Left hindlimb (tissue), 1 donor: ENCODE results near the gene CEP120.
"Not testable (repeated sequence)": the region's sequence is repeated elsewhere in the genome, so short reads cannot be mapped to it uniquely, and the experiment has no call there.

Experiments
- DNase-seq: peaks from one replicate; pipeline ENCODE4 v3.0.0-alpha.2; 2018

CEP120 gene

DNA sequence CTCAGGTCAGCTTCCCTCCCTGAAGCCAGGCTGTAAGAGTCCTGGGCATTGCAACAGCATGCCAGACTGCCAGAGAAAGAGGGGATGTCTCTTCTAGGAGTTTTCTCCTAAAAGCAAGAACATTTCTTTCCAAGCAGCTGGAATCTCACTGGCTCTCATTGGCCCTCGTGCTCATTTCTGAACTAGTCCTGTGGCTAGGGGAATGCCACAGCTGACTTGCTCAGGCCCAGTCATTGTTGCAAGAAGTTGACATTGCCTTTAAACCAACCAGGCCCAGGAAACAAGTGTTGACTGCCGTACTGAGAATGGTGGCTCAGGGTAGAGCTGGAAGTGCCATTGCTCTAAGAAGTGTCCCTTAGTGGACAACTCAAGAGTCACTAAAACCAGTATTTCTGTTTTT lies 15.0 kb upstream of the CEP120 start:
- no peak for DNase-seq

DNA sequence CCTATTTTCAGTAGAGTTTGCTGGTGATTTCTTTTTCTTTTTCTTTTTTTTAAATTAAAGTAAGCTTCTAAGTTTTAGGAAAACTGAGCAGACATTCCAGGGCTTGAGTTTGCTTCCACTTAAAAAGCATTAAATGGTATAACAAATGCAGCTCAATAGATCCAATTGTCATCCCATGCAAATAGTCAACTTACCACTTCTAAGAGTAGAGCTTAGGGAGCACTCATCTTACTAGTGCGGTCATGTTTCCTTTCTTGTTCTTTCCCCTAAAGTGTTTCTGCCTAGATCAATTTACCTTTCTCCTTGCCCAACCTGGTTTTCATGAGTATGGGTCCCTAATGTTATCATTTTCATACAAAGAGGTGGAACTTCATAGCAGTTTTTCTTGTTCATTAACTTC lies 13.0 kb upstream of the CEP120 start:
- no peak for DNase-seq

DNA sequence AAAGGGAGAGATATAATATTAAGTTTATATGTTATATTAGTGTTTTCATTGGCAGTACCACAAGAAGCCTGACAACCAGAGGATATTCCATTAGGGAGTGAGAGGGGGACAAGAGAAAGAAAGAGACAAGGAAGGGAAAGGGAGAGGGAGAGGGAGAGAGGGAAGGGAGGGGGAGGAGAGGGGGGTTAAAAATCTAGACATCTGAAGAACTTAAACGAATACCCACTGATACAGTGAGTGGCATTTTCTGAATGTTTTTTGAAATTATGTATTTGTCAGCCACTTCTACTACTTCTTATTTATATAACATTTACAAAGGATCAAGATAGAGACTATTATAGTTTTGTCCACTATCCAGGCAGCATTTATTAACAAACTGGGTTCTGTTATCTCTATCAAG lies 11.6 kb upstream of the CEP120 start:
- DNase-seq: no peak

DNA sequence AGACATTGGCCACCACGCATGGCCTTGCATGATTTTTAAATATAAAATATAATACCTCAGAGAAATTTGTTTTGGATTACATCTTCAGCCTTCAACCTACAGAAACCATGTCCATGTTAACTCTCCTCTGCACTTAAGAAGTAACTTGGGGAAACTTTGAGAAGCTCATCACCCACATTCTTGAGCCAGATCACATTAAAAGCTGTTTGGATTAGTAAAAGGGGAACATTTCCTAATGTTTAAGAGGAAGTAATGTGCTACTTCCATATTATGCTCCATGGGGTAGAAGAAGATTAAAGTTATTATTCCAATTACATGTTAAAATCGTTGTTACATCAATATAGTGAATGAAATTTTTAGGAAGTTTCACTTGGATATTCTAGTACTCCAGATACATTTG lies 10.4 kb upstream of the CEP120 start:
- DNase-seq: no peak

DNA sequence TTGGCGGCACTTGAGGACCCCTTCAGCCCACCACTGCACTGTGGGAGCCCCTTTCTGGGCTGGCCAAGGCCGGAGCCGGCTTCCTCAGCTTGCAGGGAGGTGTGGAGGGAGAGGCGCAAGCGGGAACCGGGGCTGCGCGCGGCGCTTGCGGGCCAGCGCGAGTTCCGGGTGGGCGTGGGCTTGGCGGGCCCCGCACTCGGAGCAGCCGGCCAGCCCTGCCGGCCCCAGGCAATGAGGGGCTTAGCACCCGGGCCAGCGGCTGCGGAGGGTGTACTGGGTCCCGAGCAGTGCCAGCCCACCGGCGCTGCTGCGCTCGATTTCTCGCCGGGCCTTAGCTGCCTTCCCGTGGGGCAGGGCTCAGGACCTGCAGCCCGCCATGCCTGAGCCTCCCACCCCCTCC lies 7.2 kb upstream of the CEP120 start:
- not testable (repeated sequence) for DNase-seq

DNA sequence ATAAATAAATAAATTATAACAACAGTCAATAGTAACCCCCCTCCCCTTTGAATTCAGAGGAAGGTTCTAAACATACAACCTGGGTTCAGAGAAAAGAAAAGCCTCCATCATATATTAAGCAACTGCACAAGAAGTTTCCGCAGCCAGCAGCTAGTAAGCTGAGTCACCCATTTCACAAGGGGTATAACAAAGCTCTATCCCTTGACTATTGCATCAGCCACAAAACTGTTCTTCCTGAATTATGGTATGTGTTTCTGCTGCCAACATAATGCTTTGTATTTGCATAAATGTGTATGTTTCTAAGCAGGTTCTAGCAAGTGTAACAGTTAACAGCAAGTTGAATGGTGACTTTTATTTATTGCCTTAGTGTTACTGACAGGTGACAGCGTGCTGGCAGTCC lies 6.8 kb upstream of the CEP120 start:
- no peak for DNase-seq

DNA sequence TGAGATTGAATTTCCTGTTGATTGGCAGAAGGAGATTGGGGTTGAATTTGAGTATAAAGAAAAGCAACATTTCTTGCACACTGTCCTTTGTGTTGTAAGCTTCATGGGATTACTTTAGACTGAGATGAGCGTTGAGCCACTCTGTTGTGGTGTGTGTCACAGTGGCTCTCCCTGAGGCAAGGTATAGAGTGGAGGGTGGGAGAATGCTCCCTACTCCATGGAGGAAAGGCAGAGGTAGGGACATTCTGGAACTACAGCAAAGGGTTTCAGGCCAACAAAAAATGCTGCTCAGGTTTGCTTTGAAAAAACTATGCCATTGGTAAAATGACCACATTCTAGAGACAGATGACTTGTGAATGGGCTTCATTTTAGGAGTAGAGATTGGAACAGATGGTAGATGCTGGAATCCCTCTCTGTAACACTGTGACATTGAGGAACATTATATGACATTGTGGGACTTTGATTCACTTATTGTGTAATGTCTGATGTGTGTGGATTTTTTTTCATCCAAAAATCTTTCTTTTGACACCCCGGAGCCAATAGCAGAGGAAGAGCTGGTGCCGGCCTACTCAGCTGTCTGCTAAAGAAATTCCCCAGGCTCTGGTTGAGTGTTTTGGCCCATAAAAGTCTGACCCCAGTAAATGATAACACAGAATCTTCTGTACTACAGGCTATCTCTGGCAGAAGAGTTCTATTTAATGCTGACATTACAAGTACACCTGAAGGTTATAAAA lies 6.2 kb upstream of the CEP120 start:
- no peak for DNase-seq

DNA sequence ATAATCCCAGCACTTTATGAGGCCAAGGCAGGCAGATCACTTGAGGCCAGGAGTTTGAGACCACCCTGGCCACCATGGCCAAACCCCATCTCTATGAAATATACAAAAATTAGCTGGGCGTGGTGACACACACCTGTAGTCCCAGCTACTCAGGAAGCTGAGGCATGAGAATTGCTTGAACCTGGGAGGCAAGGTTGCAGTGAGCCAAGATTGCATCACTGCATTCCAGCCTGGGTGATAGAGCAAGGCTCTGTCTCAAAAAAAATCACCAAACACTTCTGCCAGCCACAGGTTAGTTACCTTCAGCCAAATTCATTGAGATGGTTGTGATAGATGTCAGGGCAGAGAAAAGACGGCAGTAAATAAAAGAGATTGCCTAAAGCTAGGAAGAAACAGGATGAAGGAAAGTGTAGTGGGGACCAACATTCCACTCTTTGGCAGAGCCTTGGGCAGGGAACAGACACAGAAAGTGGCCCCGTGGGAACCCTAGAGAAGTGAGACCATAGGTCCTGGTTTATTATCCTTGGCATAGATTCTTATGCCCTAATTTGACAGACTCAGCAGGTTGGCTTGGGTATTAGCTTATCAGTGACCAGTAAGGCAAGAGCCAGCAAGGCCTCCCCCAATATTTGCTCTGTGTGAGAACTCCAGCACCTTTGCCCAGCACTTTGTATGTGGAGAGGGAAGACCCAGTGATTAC lies 5.5 kb upstream of the CEP120 start:
- DNase-seq: no peak

DNA sequence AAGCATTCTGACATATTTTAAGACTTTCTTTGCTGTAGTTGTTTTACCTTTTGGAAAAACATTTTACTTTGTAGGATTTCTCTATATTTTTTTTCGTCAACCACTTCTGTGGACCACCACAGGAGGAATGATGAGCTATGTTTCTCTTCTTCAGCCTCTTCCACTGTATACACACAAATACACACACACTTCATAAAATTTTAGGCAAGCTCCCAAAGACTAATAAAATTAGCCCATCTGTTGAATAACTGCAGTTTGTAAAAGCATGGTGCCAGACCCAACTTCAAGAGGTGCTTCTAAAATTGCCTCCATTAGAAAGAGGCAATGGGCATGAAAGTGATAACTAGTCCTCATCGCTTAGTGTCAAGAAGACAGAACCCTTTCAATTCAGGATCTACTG lies 4.1 kb upstream of the CEP120 start:
- no peak for DNase-seq

DNA sequence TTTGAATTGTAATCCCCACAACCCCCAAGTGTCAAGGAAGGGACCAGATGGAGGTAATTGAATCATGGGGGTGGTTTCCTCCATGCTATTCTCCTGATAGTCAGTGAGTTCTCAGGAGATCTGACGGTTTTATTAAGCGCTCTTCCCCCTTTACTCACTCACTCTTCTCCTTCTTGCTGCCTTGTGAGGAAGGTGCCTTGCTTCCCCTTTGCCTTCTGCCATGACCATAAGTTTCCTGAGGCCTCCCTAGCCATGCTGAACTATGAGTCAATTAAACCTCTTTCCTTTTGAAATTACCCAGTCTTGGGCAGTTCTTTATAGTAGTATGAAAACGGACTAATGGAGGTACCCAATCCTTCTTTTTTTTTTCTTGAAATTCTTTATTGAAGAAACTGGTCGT lies 2.2 kb upstream of the CEP120 start:
- no peak for DNase-seq

DNA sequence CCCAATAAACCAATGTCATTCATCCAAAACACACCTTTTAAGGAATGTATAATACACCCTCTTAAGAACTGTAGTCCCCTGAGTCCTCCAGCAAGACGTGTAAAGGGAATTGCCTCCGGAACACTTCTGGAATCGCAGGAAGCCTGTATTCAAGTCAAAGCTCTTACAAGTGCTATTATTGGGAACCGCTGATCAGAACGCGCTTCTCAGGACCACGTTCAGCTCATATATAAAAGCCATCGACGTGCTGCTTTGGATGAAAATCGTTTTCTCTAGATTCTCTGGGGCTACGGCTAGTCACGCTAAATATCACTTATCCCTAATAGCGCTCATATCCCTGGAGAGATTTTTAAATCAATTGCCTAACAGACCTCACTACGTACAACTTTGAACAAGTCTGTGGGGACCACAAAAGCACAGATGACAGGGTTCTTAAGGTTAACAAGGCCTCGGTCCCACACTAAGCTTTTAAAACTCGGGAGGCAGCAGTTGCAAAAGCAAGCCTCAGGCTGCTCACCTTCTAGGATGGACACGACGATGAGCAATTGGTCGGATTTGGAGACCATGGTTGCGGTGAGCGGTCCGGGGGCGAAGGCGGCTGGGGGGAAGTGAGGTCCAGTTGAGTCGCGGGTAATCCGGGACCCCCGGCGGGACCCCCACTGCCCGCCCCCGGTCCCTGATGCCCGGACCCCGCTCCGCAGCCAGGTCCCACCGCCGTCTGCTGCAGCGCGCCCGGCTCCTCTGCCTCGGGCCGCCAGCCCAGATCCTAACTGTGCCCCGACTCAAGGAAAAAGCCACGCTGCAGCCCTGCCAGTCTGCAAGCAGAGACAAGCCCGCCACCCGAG lies 548 bp downstream of the CEP120 start:
- DNase-seq: peak; percentile 33

DNA sequence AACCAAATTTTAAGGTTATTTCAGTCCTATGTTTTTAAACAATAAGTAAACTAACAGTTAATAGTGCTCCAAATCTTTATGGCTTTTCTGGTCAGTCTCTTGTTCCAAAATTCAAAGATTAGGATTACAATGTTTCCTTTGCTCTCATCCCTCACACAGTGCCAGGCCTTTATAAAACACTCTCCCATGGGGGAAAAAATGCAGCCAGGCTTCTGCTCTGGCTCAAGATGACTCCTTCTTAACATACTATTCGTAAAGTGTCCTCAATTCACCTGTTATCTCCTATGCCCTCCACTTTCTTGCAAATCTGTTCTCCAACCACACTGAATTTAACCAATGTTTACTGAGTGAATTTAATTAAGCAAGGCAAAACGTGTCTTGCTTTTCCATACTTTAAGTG lies 1.4 kb downstream of the CEP120 start:
- no peak for DNase-seq

DNA sequence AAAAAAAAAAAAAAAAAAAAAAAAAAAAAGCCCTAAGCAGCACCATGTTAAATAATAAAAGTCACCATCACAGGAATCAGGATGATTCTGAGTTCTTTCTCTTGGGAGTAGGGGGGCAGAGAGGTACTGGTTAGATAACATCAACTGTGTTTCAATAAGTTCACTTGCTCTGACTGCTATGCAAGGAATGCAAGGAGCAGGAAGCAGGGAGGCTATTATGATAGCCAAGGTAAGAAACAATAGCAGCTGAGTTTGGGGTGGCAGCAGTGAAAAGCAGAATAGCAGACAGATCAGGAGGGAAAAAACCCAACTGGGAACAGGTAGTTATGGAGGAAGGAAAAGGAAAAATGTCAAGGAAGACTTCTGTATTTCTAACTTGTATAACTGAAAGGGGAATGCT lies 8.2 kb downstream of the CEP120 start:
- no peak for DNase-seq

DNA sequence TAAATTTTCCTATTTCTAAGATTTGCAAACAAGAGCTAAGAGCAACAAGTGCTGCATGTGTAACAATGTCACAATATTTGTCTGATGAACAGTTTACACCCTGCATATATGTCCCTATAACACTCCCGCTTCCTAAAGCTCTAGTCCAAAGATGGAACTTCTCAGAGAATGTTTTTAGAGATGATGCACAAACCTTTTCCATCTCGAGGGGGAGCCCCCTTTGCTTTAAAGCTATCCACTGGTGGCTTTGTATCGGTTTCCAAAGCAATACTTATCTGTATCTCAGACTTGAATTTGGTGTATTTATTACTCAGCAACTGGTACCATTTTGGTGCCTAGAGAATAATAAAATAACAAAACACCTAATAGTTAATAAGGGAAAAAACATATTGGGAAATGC lies 11.0 kb downstream of the CEP120 start:
- DNase-seq: no peak

DNA sequence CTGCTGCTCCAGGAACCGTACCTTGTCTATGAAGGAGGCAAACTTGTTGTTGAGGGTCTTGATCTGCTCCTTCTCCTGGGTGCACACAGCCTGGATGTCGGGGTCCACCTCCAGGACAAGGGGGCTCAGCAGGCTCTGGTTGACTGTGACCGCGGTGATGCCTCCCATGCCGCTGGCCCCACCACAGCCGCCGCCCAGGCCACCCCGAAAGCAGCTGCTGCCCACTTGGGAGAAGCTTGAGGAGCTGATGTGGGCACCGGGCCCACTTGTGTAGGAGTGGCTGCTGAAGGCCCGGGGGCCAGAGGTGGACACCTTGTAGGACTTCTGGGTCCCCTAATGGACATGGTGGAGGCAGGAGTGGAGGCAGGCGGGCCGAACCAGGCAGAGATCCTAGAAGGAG lies 21.2 kb downstream of the CEP120 start:
- not testable (repeated sequence) for DNase-seq

DNA sequence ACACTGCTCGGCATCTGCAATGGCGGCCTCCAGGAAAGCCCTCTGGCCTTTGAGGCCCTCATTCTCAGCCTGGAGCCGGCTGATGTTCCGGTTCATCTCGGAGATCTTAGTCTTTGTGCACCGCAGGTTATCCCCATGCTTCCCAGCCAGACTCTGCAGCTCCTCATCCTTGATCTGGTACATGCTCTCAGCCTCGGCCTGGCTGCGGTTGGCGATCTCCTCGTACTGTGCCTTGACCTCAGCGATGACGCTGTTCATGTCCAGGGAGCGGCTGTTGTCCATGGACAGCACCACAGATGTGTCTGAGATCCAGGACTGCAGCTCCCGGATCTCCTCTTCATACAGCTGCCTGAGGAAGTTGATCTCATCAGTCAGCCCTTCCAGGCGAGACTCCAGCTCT lies 21.9 kb downstream of the CEP120 start:
- DNase-seq: no peak

DNA sequence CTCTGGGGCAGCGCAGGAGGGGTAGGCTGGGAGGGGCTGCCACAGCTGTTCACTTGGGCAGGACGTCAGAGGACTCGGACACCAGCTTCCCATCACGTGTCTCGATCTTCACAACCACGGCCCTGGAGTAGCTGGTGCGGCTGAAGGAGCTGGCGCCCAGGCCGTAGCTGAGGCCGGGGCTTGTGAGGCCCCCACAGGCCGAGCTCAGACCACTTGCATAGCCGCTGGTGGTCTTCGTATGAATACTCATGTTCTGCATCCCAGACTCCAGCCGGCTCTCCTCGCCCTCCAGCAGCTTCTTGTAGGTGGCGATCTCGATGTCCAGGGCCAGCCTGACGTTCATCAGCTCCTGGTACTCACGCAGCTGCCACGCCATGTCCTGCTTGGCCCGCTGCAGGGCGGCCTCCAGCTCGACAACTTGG lies 22.3 kb downstream of the CEP120 start:
- DNase-seq: not testable (repeated sequence)

DNA sequence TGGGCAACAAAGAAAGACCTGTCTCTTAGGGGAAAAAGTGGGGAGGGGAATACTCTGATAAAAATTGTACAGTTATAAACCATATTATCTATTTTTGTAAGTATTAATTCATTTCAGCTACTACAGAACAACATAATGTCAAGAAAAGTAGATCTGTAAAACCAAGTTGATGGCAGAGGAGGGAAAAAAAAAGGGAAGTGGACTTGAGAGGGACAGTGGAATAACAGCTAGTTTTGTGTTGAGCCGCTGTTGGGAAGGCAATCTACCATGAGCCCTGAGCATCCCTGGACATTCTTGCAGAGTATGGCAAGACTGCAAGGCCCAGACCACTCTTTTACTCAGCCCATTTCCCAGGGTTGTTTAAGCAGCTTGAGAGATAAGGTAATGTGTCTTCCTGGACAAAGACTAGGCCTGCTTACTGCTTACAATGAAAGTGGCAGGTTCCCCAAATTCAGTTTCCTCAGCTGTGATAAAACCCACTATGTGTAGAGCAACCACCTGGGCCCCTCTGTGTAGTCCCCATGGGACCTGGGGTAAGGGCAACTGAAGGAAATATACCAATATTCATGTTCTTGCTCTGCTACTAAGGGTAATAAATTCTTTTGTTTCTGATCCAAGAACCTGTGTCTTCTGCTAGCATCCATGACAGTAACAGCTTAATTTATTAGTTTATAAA lies 25.0 kb downstream of the CEP120 start:
- no peak for DNase-seq

DNA sequence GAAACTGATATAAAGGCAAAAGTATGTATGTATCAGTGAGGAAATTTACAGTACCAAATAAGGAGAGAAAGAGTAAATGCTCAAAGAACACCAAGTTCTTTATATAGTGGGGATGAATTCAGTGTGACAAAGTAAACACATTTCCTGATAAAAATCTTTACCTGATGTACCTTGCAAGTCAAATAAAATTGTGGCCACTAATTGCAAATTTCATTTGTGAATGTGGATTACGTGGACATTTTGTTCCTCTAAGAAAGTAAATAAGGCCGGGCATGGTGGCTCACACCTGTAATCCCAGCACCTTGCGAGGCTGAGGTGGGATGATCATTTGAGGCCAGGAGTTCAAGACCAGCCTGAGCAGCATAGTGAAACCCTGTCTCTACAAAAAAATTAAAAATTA lies 25.7 kb downstream of the CEP120 start:
- DNase-seq: no peak

DNA sequence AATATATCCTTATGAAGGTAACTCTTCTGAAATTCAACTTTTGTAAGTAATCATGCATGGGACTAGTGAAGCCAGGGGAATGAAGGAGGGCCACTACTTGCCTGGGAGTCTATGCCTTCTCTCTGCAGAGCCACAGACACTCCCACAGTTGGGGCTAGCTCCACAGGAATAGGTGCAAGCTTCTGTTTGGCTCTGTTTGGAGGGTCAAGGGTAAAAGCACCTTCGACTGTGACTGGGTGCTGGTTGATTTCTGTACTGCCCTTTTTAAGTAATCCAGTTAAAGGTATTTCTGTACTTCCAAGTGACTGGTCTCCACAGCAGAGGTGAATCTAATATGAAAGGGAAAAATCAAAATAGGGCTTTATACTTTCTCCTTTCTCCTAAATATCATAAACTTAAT lies 32.2 kb downstream of the CEP120 start:
- no peak for DNase-seq

DNA sequence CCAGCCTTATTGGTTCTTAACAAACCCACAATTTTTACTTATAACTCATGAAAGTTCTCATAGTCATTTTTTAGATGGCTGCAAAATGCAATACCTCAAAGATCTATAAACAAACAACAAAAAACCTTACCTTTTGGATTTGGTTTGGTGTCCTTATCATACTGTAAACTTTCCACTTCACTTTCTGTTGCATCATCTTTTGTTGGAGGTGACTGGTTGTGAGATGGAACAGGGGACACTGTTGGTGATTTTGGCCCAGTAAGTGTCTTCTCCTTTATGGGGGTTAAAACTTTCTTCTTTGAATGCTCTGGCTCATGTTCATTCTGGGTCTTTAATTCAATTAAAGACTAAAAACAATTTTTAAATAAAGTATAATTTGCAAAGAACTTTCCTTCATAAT lies 33.4 kb downstream of the CEP120 start:
- DNase-seq: no peak

DNA sequence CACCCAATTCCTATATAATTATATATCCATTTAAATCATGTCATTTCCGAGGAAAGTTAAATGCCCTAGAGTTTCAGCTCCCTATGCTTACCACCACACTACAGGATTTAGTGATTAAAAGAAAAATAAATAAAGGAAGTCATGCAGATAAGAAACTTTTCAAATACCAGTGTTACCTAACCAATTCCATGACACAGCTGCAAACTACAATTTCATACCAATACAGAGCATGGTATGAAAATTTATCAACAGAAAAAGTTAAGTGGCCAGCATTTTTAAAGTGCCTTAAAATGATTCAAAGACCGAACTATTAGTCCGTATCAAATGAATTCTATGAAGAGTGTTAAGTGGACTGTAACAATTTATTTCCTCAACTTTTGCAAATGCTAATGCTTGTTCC lies 35.9 kb downstream of the CEP120 start:
- no peak for DNase-seq

DNA sequence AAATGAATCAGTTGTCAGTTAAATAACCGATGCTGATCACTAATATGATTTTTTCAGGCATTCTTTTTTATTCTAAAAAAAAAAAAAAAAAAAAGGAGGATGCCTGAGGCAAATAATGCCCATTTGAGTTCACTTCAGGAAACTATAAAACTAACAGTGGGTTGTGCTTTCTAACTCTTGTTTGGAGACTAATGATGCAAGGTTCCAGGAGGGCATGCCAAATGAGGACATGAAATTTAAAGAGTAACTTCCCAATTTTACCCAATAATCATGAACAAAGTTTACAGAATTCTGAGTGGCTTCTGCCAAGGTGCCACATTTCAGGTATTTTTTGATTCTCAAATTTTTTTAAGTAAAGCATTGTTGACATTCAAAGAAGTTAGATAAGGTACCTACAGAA lies 41.0 kb downstream of the CEP120 start:
- DNase-seq: no peak
